NK-92 (cell line): Measurements from ENCODE around the gene FLRT2.

ENCODE experiments used
- DNase-seq: peaks from one replicate; lab custom pipeline; 2025; ENCODE audit not compliant: unreplicated experiment; lab: John Stamatoyannopoulos, UW

Gene FLRT2

DNA sequence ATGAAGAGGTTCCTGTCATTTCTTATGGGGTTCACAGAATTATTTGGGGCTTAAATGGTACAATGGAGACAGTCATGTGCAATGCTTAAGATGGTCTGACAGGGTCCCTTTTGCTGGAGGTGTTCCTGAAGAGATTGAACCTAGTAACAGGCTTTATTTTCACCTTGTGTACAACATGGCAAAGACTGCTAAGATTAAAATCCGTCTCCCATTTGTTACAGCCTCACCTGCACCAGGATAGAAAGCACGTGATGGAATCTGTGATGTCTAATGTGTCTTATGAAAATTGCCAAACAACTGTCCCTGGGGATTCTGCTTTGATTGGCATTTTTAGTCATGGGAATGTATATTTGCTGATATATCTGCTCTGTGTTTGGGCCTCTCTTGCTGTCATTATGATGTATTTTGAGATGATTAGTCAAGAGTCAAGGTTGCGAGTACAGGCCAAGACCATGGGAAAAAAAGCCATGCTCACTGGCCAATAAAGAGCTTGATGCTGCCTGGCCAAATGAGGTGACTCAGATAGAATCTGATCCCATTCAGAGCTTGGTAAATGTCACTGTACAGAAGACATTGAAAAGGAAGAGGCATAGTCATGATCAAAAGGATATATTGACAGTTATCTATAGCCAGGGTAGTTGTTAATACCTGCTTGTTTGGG, 96.1 kb downstream of the FLRT2 start:
- DNase-seq: no peak

DNA sequence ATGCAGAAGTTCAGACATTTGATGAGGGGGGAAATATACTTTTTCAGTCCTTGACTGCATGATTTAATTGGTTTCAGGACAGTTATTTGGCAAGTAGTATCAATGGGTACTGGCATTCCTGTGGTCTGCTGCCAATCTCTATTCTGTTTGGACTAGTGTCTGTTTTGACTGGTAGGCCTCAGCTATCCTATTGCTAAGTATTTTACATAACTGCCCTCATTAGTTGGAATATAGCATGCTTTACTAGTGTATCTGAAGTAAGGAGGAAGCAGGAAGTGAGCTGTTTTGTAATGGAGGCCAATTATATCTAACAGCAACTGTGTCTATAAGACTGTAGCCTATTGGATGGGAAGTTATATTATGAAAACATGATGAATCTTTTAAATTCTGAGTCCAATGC, 104.3 kb downstream of the FLRT2 start:
- DNase-seq: no peak

DNA sequence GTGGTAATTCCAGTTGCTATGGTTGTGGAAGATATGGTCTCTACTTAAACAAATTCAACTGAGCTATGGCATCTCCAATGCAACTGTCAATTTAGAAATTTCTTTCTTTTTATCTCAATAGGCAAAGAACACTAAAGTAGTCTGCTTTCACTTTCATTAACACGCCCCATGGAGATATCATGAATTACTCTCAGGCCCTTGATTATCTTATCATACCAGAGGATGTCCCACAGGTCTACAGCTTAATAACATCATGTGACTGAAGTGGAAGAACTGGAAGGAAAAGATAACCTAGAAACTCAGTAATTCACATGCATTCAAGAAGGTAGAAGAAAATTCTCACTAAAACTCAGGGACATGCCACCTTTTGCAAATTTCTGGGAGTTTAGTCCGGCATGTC, 114.3 kb downstream of the FLRT2 start:
- DNase-seq: no peak

DNA sequence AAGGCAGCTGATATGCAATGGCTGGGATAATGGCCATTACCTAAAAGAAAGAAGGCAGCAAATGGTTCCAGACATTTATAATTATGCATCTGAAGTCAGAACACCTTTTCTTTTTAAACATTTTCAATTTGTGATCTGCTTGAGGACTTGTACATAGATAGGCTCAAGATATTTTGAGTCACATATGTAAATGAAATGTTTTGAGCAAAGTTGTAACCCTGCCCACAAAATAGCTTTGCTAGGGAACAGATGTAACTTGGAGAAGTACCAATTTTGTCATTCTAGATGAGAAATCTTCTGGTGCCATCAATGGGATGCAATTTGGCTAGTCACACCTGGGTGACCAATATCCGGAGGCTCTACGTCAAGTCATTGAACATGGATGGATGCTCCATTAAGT, 123.1 kb downstream of the FLRT2 start:
- DNase-seq: no peak

DNA sequence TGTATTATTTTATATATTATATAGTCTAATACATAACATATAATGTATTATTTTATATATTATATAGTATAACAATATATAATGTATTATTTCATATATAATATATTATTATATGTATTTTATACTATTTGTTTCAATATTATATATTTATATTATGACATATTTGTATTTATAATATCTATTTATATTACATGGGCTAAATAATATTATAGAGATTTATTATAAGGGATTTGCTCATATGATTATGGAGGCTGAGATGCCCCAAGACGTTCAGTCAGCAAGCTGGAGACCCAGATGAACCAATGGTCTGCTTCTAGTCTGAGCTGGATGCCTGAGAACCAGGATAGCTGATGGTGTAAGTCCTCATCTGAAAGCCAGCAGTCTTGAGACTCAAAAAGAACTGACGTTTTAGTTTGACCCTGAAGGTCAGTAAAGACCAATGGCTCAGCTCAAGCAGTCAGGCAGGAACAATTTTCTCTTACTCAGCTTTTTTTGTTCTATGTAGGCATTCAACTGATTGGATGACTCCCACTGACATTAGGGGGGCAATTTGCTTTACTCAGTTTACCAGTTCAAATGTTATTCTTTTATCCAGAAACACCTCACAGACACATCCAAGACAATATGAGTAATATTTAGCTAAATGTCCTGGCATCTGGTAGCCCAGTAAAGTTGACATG, 130.4 kb downstream of the FLRT2 start:
- DNase-seq: no peak

DNA sequence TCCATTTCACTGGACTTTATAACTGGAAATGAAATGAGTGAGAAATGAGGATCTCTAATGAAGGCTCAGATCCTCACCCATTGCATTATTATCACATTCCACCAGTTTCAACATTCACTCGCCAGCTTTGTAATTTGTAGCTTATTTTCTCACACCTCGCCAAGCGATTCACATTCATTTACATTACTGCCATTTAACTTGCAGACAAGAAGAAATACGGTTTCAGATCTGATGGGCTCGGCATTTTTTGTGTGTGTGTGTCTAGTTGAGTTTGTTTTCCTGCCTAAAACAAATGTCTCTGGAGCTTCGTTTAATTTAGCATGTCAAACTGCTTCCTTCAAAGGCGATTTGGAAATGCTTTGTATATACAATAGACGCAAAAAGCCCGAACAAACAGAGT, 132.2 kb downstream of the FLRT2 start:
- no peak for DNase-seq

DNA sequence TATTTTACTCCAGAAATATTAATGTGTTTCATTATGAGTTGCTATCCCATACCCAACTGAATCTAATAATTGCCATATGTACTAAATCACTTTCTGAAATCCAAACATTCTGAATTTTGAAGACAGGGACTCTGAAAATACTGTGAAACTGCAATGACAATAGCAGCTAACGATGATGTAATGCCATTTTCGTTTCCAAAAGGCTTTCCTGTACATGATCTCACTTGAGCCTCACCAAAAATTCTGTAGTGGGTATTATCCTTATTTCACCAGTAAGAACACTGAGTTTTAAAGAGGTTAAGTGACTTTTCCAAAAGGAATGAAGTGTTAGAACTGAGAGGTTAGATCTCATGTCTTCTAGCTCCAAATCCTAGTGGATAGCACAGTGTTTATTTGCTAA, 133.3 kb downstream of the FLRT2 start:
- DNase-seq: no peak

DNA sequence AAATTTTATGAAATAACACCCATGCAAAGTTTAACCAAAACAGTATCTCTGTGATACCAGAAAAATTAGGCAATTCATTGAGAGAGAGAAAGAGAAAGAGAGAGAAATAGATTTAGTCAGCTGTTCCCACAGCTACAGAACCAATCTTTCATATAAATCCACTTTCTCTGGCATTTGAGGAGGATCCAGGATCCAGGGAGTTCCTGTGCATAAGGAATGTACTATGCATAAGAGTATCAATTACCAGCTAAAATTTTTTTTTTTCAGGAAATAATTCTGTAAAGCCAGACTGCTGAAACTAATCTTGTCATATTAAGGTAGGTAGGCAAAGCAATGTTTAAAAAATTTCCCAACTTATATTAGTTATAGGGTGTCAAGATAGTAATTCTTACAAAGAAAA, 133.7 kb downstream of the FLRT2 start:
- no peak for DNase-seq

DNA sequence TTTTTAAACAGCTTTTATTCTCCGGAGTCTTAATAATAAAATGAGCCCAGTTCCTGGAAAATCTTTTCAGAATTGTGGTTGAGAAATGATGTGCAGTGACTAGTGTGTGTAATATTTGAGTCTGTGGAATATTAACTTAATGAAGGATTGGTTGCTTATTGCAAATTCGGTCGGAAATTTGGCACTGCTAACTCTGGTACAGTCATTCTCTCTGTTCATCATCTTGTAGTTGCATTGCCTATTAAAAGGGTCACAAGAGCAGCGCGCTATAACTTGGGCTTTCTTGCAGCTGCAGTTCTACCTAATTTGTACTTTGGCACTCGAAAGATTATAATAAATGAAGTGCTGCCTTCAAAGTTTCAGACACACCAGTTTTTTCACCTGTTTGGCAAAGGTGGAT, 146.0 kb downstream of the FLRT2 start:
- DNase-seq: no peak

DNA sequence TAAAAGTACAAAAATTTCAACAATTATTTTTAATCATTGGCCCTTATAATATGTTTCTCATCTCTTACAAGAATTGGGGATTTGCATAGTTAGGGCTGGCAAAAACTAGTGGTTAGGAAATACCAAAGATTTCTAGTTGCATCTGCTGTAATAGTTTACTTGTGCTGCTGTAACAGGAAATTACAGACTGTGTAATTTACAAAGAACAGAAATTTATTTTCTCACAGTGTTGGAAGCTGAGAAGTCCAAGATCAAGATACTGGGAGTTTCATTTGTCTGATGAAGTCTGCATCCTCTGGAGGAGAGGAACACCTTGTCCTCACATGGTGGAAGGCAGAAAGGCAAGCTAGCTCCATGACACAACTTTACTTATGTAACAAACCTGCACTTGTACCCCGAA, 157.0 kb downstream of the FLRT2 start:
- no peak for DNase-seq

DNA sequence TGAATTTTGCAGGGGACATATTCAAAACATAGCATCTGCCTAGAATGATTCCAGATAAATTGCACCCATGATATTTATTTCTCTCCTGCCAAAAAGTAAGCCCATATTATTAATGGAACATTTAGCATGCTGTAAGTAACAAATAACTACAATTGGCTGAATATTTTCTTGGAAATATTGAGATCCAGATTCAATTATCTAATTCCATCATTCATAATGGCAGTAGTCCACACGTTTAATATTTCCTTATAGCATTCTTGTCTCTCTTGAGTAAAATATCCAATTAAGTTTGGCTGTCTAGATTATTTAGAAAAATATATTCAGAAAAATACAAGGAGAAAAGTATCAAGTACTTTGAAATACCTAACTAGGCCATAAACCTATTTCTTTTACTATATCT, 157.5 kb downstream of the FLRT2 start:
- no peak for DNase-seq

DNA sequence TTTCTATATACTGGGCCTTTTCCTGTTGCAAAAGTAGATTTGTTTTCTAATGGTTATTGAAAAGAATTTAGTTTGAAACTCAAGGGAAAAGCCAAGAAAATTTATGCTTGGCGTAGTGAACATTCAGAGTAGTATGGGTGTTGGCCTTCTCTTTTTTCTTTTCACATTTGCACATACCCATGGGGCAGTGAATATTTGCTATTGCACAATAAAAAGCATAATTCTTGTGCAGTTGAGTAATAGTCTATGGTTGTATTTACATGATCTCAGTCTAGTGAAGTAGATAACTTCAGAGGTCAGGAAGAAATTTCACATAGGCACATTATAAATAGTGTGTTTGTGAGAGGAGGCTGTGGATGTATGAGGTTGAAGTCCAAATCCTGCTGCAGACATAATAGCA, 158.1 kb downstream of the FLRT2 start:
- no peak for DNase-seq

DNA sequence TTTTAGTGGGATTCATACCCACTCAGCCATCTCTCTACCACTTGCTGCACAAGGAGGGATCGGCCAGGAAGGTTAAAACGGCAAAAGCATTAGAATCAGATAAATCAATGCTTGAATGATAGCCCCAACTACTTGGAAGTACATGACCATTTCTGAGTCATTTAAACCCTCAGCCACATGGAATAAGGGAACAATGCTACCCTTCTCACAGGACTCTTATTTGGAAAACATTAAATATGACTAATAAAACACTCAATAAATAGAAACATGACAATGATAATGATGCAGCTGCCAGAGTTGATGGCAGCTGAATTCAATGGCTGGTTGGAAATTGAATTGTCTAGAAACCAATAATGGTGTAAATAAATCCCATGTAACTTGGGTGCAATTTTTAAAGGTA, 165.4 kb downstream of the FLRT2 start:
- DNase-seq: no peak

DNA sequence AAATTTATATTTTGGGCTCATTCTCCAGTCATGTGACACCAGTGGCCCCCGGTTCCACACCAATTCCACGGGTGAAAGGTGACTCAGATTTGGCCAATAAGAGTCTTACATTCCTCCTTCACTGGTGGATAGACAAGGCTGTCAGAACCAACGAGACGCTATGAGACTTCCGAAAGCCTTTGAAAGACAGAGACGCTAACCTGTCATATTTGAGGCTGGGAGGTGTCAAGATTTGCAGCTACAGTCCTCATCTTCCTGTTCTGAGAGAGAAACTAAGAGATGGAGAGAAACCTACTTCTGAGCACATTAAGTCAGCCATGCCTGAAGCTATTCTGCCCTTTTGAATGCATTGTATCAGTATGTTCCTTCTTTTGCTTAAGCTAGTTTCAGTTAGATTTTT, 171.2 kb downstream of the FLRT2 start:
- no peak for DNase-seq

DNA sequence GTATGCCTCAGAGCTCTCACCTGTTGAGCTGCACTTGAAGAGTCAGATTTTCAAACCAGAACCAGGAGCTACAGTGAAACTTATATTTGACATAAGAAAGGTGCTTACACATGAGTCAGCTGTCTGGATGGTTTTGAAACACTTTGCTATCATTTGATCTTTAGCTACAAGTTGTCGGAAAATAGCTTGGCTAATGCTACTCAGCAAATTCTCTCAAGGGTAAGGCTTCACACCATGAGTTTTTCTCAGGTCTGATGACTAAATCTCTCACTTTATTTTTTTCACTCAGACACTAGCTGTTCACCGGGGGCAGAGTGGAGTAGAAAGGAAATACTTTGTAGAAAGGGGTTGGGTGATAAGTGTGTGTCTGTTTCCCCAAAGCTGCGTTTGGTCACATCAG, 171.8 kb downstream of the FLRT2 start:
- no peak for DNase-seq

DNA sequence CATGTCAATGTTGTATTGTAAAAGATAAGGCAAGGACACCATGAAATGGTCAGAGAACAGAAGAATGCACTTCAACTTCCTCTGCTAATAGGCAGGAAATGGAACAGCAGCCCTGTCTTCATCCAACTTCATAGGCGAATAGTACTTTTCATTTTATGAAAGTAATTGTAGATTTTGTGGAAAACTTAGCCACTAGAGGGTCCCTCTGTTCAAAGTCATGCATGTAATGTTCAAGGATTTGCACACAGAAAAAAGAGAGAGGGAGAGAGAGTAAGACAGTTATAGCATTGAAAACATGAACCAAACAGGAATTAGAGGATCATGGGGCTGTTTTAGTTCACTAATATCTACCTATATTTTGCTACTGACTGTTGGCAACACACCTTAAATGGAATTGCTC, 172.2 kb downstream of the FLRT2 start:
- no peak for DNase-seq

DNA sequence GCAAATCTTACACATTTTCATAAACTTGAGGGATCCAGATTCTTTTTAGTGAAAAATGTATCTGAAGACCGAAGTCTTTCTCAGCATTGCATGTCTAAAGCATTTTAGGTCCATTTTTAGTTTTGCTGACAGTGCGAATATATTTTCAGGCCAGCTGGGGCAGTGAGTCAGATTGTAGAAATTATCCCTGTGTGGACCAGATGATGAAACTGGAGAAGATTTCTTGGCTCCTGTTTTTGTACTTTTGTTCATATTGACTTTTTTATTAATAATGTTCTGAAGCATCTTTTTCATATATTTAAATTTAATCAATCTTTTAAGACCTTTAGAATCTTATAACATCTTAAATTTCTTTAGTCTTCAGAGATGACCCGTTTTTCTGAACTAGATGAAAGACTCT, 173.1 kb downstream of the FLRT2 start:
- DNase-seq: no peak
